Measurements from ENCODE around the gene LDLR. TPM values are rescaled to one million over a fixed set of nuclear protein-coding genes. Genes with fewer than 3 reads are reported as not detected.
A peak's percentile ranks its signal among the peaks of the same experiment; 100 is the strongest.
"Not testable (repeated sequence)": the region's sequence is repeated elsewhere in the genome, so short reads cannot be mapped to it uniquely, and the experiment has no call there.

The LDLR gene
- total and polyA plus RNA-seq, 9 donors, result 13.9 to 34.3 (median 23.5) TPM

DNA sequence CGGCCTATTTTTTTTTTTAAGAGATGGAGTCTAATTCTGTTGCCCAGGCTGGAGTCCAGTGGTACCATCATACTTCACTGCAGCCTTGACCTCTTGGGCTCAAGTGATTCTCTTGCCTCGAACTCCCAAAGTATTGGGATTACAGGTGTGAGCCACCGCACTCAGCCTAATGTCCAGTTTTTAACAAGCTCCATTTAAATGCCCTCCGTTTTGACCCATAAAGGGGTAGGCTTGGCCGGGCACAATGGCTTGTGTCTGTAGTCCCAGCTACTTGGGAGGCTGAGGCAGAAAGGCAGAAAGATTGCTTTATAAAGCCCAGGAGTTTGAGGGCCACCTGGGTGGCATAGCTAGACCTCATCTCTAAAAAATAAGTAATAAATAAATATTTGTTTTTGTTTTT is 11.8 kb downstream of the LDLR start:
- 100% methylated on average over 1 of the region's 5 CpGs for WGBS (ENCODE audit: insufficient coverage)
- peaks cover 58% of the 10 kb centered on the region for H3K36me3 ChIP-seq (ENCODE audit: control insufficient read depth, insufficient read depth, low read length)
- DNase-seq, result no peak
- H3K27ac ChIP-seq (ENCODE audit: low read length), result no peak overlapping the region
- peaks cover 22% of the 10 kb centered on the region for H3K4me1 ChIP-seq (ENCODE audit: control insufficient read depth, insufficient read depth, low read length)
- no peak overlapping the region for H3K4me3 ChIP-seq (ENCODE audit: low read length)
- no peaks in the 10 kb centered on the region for H3K27me3 ChIP-seq (ENCODE audit: control insufficient read depth, insufficient read depth, low read length)
- peaks cover 5% of the 10 kb centered on the region for H3K9me3 ChIP-seq (replicated peaks; ENCODE audit: control insufficient read depth, low read depth, low read length)

DNA sequence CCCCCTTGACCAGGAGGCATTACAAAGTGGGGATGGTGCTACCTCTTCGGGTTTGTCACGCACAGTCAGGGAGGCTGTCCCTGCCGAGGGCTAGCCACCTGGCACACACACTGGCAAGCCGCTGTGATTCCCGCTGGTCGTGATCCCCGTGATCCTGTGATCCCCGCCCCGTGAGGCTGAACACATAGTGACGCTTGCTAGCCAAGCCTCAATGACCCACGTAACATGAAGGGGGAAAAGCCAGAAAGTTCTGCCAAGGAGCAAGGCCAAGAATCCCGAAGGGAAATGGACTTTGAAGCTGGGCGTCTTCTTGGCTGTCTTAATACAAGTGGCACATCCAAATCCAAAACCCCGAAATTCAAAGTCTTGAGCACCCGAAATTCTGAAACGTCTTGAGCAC is 13.7 kb downstream of the LDLR start:
- no peak for DNase-seq
- H3K27me3 ChIP-seq (ENCODE audit: control insufficient read depth, insufficient read depth, low read length), result no peaks in the 10 kb centered on the region
- H3K36me3 ChIP-seq (ENCODE audit: control insufficient read depth, insufficient read depth, low read length), result peaks cover 66% of the 10 kb centered on the region
- peaks cover 12% of the 10 kb centered on the region for H3K4me1 ChIP-seq (ENCODE audit: control insufficient read depth, insufficient read depth, low read length)
- no peak overlapping the region for H3K27ac ChIP-seq (ENCODE audit: low read length)
- no peak overlapping the region for H3K4me3 ChIP-seq (ENCODE audit: low read length)
- H3K9me3 ChIP-seq (replicated peaks; ENCODE audit: control insufficient read depth, low read depth, low read length), result peaks cover 5% of the 10 kb centered on the region
- WGBS (ENCODE audit: insufficient coverage), result 87% methylated on average over 16 of the region's 16 CpGs

DNA sequence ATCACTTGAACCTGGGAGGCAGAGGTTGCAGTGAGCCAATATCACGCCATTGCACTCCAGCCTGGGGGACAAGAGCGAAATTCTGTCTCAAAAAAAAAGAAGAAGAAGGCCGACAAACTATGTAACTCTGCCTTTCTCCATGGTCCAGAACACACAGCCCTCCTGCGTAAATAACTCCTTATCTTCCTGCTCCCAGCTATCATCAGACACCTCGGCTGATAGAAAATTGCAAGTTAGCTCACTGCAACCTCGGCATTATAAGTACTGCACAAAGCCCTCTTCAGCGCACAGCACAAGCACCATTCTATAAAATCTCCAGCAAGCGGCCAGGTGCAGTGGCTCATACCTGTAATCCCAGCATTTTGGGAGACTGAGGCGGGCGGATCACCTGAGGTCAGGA is 14.4 kb downstream of the LDLR start:
- Histone ChIP-seq H3K36me3 (ENCODE audit: control insufficient read depth, insufficient read depth, low read length) (peaks cover 63% of the 10 kb centered on the region), H3K4me1 (ENCODE audit: control insufficient read depth, insufficient read depth, low read length) (peaks cover 12% of the 10 kb centered on the region)
- H3K9me3 ChIP-seq (replicated peaks; ENCODE audit: control insufficient read depth, low read depth, low read length); DNase-seq; H3K27ac ChIP-seq (ENCODE audit: low read length); H3K27me3 ChIP-seq (ENCODE audit: control insufficient read depth, insufficient read depth, low read length); H3K4me3 ChIP-seq (ENCODE audit: low read length): not testable (repeated sequence)
- 84% methylated on average over 4 of the region's 10 CpGs for WGBS (ENCODE audit: insufficient coverage)

DNA sequence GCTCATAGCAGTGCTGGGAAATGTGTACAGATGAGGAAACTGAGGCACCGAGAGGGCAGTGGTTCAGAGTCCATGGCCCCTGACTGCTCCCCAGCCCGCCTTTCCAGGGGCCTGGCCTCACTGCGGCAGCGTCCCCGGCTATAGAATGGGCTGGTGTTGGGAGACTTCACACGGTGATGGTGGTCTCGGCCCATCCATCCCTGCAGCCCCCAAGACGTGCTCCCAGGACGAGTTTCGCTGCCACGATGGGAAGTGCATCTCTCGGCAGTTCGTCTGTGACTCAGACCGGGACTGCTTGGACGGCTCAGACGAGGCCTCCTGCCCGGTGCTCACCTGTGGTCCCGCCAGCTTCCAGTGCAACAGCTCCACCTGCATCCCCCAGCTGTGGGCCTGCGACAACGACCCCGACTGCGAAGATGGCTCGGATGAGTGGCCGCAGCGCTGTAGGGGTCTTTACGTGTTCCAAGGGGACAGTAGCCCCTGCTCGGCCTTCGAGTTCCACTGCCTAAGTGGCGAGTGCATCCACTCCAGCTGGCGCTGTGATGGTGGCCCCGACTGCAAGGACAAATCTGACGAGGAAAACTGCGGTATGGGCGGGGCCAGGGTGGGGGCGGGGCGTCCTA is 15.9 kb downstream of the LDLR start:
- H3K4me3 ChIP-seq (ENCODE audit: low read length), result no peak overlapping the region
- DNase-seq, result no peak
- H3K4me1 ChIP-seq (ENCODE audit: control insufficient read depth, insufficient read depth, low read length), result peaks cover 10% of the 10 kb centered on the region
- H3K36me3 ChIP-seq (ENCODE audit: control insufficient read depth, insufficient read depth, low read length), result peaks cover 70% of the 10 kb centered on the region
- H3K27ac ChIP-seq (ENCODE audit: low read length), result no peak overlapping the region
- WGBS (ENCODE audit: insufficient coverage), result 93% methylated on average over 35 of the region's 36 CpGs
- no peaks in the 10 kb centered on the region for H3K9me3 ChIP-seq (replicated peaks; ENCODE audit: control insufficient read depth, low read depth, low read length)
- H3K27me3 ChIP-seq (ENCODE audit: control insufficient read depth, insufficient read depth, low read length), result no peaks in the 10 kb centered on the region

DNA sequence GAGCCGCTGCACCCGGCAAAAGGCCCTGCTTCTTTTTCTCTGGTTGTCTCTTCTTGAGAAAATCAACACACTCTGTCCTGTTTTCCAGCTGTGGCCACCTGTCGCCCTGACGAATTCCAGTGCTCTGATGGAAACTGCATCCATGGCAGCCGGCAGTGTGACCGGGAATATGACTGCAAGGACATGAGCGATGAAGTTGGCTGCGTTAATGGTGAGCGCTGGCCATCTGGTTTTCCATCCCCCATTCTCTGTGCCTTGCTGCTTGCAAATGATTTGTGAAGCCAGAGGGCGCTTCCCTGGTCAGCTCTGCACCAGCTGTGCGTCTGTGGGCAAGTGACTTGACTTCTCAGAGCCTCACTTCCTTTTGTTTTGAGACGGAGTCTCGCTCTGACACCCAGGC is 17.2 kb downstream of the LDLR start:
- peak; percentile 88 for DNase-seq
- no peaks in the 10 kb centered on the region for H3K9me3 ChIP-seq (replicated peaks; ENCODE audit: control insufficient read depth, low read depth, low read length)
- H3K4me1 ChIP-seq (ENCODE audit: control insufficient read depth, insufficient read depth, low read length), result peaks cover 8% of the 10 kb centered on the region
- no peaks in the 10 kb centered on the region for H3K27me3 ChIP-seq (ENCODE audit: control insufficient read depth, insufficient read depth, low read length)
- H3K4me3 ChIP-seq (ENCODE audit: low read length), result no peak overlapping the region
- 75% methylated on average over 13 of the region's 13 CpGs for WGBS (ENCODE audit: insufficient coverage)
- H3K27ac ChIP-seq (ENCODE audit: low read length), result peak overlapping the region; percentile 82
- peaks cover 75% of the 10 kb centered on the region for H3K36me3 ChIP-seq (ENCODE audit: control insufficient read depth, insufficient read depth, low read length)

DNA sequence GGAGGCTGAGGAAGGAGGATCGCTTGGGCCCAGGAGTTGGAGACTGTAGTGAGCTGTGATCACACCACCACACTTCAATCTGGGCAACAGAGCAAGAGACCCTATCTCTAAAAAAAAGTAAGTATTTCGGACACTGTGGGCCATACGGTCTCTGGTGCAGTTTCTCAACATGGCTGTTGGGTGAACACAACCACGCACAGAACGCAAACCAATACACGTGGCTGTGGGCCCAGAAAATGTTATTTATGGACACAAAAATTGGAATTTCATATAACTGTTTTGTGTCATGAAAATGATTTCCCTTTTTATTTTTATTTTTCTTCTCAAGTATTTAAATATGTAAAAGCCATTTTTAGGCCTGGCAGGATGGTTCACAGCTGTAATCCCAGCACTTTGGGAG is 19.5 kb downstream of the LDLR start:
- DNase-seq, result no peak
- Histone ChIP-seq H3K4me3 (ENCODE audit: low read length) (no peak overlapping the region), H3K27me3 (ENCODE audit: control insufficient read depth, insufficient read depth, low read length) (no peaks in the 10 kb centered on the region), H3K27ac (ENCODE audit: low read length) (no peak overlapping the region), H3K9me3 (replicated peaks; ENCODE audit: control insufficient read depth, low read depth, low read length) (no peaks in the 10 kb centered on the region), H3K4me1 (ENCODE audit: control insufficient read depth, insufficient read depth, low read length) (peaks cover 8% of the 10 kb centered on the region), H3K36me3 (ENCODE audit: control insufficient read depth, insufficient read depth, low read length) (peaks cover 78% of the 10 kb centered on the region)
- WGBS (ENCODE audit: insufficient coverage), result 82% methylated on average over 2 of the region's 6 CpGs

DNA sequence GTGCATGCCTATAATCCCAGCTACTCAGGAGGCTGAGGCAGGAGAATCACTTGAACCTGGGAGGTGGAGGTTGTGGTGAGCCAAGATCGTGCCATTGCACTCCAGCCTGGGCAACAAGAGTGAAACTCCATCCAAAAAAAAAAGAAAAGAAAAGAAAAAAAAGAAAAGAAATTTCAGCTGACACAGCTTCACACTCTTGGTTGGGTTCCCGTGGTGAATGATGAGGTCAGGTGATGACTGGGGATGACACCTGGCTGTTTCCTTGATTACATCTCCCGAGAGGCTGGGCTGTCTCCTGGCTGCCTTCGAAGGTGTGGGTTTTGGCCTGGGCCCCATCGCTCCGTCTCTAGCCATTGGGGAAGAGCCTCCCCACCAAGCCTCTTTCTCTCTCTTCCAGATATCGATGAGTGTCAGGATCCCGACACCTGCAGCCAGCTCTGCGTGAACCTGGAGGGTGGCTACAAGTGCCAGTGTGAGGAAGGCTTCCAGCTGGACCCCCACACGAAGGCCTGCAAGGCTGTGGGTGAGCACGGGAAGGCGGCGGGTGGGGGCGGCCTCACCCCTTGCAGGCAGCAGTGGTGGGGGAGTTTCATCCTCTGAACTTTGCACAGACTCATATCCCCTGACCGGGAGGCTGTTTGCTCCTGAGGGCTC is 22.0 kb downstream of the LDLR start:
- H3K27me3 ChIP-seq (ENCODE audit: control insufficient read depth, insufficient read depth, low read length), result no peaks in the 10 kb centered on the region
- peaks cover 78% of the 10 kb centered on the region for H3K36me3 ChIP-seq (ENCODE audit: control insufficient read depth, insufficient read depth, low read length)
- no peak overlapping the region for H3K4me3 ChIP-seq (ENCODE audit: low read length)
- H3K27ac ChIP-seq (ENCODE audit: low read length), result no peak overlapping the region
- H3K9me3 ChIP-seq (replicated peaks; ENCODE audit: control insufficient read depth, low read depth, low read length), result no peaks in the 10 kb centered on the region
- DNase-seq, result no peak
- peaks cover 3% of the 10 kb centered on the region for H3K4me1 ChIP-seq (ENCODE audit: control insufficient read depth, insufficient read depth, low read length)
- 83% methylated on average over 8 of the region's 15 CpGs for WGBS (ENCODE audit: insufficient coverage)

DNA sequence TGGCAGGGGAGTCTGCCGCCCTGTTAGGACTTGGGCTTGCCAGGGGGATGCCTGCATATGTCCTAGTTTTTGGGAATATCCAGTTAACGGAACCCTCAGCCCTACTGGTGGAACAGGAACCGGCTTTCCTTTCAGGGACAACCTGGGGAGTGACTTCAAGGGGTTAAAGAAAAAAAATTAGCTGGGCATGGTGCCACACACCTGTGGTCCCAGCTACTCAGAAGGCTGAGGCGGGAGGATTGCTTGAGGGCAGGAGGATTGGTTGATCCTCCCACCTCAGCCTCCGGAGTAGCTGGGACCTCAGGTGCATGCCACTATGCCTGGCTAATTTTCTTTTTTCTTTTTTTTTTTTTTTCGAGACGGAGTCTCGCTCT is 22.5 kb downstream of the LDLR start:
- Histone ChIP-seq H3K9me3 (replicated peaks; ENCODE audit: control insufficient read depth, low read depth, low read length) (no peaks in the 10 kb centered on the region), H3K36me3 (ENCODE audit: control insufficient read depth, insufficient read depth, low read length) (peaks cover 78% of the 10 kb centered on the region), H3K27ac (ENCODE audit: low read length) (no peak overlapping the region), H3K4me1 (ENCODE audit: control insufficient read depth, insufficient read depth, low read length) (peaks cover under 1% of the 10 kb centered on the region), H3K4me3 (ENCODE audit: low read length) (no peak overlapping the region), H3K27me3 (ENCODE audit: control insufficient read depth, insufficient read depth, low read length) (no peaks in the 10 kb centered on the region)
- no CpG with 5 or more reads among the region's 8 CpGs for WGBS (ENCODE audit: insufficient coverage)
- no peak for DNase-seq

DNA sequence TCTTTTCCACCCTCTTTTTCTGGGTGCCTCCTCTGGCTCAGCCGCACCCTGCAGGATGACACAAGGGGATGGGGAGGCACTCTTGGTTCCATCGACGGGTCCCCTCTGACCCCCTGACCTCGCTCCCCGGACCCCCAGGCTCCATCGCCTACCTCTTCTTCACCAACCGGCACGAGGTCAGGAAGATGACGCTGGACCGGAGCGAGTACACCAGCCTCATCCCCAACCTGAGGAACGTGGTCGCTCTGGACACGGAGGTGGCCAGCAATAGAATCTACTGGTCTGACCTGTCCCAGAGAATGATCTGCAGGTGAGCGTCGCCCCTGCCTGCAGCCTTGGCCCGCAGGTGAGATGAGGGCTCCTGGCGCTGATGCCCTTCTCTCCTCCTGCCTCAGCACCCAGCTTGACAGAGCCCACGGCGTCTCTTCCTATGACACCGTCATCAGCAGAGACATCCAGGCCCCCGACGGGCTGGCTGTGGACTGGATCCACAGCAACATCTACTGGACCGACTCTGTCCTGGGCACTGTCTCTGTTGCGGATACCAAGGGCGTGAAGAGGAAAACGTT is 24.0 kb downstream of the LDLR start:
- H3K4me3 ChIP-seq (ENCODE audit: low read length), result no peak overlapping the region
- H3K27ac ChIP-seq (ENCODE audit: low read length), result no peak overlapping the region
- no peaks in the 10 kb centered on the region for H3K4me1 ChIP-seq (ENCODE audit: control insufficient read depth, insufficient read depth, low read length)
- H3K27me3 ChIP-seq (ENCODE audit: control insufficient read depth, insufficient read depth, low read length), result no peaks in the 10 kb centered on the region
- peaks cover 82% of the 10 kb centered on the region for H3K36me3 ChIP-seq (ENCODE audit: control insufficient read depth, insufficient read depth, low read length)
- no peaks in the 10 kb centered on the region for H3K9me3 ChIP-seq (replicated peaks; ENCODE audit: control insufficient read depth, low read depth, low read length)
- WGBS (ENCODE audit: insufficient coverage), result 91% methylated on average over 27 of the region's 27 CpGs
- no peak for DNase-seq

DNA sequence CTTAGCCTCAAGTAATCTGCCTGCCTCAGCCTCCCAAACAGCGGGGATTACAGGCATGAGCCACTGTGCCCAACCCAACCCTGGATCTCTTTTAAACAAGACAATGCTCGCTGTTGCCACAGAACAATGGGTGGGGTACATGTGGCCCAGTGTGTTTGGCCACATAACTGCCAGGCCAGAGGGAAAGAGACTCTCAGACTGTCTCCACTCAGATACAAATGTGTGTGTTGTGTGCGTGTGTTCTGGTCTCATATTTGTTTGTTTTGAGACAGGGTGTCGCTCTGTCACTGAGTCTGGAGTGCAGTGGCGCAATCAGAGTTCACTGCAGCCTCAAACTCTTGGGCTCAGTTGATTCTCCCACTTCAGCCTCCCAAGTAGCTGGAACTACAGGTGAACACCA is 25.8 kb downstream of the LDLR start:
- no peaks in the 10 kb centered on the region for H3K27me3 ChIP-seq (ENCODE audit: control insufficient read depth, insufficient read depth, low read length)
- WGBS (ENCODE audit: insufficient coverage), result 100% methylated on average over 3 of the region's 5 CpGs
- H3K36me3 ChIP-seq (ENCODE audit: control insufficient read depth, insufficient read depth, low read length), result peaks cover 84% of the 10 kb centered on the region
- no peak for DNase-seq
- no peak overlapping the region for H3K27ac ChIP-seq (ENCODE audit: low read length)
- H3K4me1 ChIP-seq (ENCODE audit: control insufficient read depth, insufficient read depth, low read length), result no peaks in the 10 kb centered on the region
- H3K4me3 ChIP-seq (ENCODE audit: low read length), result no peak overlapping the region
- H3K9me3 ChIP-seq (replicated peaks; ENCODE audit: control insufficient read depth, low read depth, low read length), result no peaks in the 10 kb centered on the region
